Sigmoid colon (tissue), 4 donors: ENCODE data around the gene VAT1L.

ENCODE experiments used
- CTCF ChIP-seq, 4 experiments: fragments of 450-650 bp in 3 of 4; fragments of 200-600 bp in 1 of 4; IDR thresholded peaks; one replicate each; pipeline ENCODE4 v1.5.1; 2016 to 2019; ENCODE audit warnings: antibody characterized with exemption in 4 of 4, mild to moderate bottlenecking in 3 of 4, moderate library complexity in 2 of 4
- EP300 ChIP-seq, 4 donors: sonication (generic); formaldehyde crosslinking; IDR thresholded peaks; one replicate each; pipeline ENCODE4 v1.6.1; 2017; ENCODE audit warnings: antibody characterized with exemption in 4 of 4
- POLR2A ChIP-seq, 2 donors: fragments of 450-650 bp; IDR thresholded peaks; one replicate each; pipeline ENCODE4 v1.6.1; 2016; ENCODE audit warnings: antibody characterized with exemption in 2 of 2, mild to moderate bottlenecking in 2 of 2, moderate library complexity in 2 of 2
- POLR2AphosphoS5 ChIP-seq, 4 donors: sonication (generic); formaldehyde crosslinking; IDR thresholded peaks; one replicate each; pipeline ENCODE4 v1.6.1; 2017; ENCODE audit warnings: antibody characterized with exemption in 4 of 4

GRCh38 chr16:77784441-77785372, 3.7 kb upstream of the VAT1L start:
- TF ChIP-seq CTCF (IDR thresholded peaks at IDR 0.05), result no peak
- TF ChIP-seq POLR2A (IDR thresholded peaks at IDR 0.05), result no peak
- no peak for TF ChIP-seq POLR2AphosphoS5 (IDR thresholded peaks at IDR 0.05)
- TF ChIP-seq EP300 (IDR thresholded peaks at IDR 0.05), result no peak
